Measurements from ENCODE around the gene FAM8A1. TPM values are rescaled to one million over a fixed set of nuclear protein-coding genes. Genes with fewer than 3 reads are reported as not detected.

FAM8A1 gene
- polyA plus RNA-seq, 1 of the 3 experiments (the other 2 are of a cell fraction): 5.0 TPM

DNA sequence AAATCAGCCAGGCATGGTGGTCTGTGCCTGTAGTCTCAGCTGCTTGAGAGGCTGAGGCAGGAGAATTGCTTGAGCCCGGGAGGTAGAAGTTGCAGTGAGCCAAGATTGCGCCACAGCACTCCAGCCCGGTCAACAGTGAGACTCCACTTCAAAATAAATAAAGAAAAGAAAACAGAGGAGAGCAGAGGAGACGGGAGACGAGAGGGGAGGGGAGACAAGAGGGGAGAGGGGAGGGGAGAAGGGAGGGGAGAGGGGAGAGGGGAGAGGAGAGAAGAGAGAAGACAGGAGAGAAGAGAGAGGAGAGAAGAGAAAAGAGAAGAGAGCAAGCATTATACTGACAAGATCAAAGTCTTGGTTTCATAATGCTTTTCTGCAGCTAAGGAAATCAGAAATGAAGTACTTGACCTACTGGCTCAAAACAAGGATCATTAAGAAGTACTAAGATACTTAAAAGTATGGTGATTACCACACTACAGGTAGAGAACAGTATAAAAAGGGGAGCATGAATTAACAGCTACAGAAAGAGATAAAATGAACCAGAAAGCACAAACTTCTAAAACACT is 30.5 kb downstream of the FAM8A1 start:
- H3K9me3 ChIP-seq: no peaks in the 10 kb centered on the region
- H3F3A ChIP-seq (replicated peaks; ENCODE audit: insufficient read depth): peaks cover 11% of the 10 kb centered on the region
- H3K4me1 ChIP-seq (ENCODE audit: control insufficient read depth in 1 of 2, insufficient read depth in 2 of 2, low read depth in 1 of 2, low read length in 1 of 2): no peaks in the 10 kb centered on the region
- H2AFZ ChIP-seq (ENCODE audit: low read depth): no peak overlapping the region
- H3K4me3 ChIP-seq (ENCODE audit: low read depth in 2 of 2, low read length in 1 of 2): no peak overlapping the region
- no peak overlapping the region for H3K27ac ChIP-seq (ENCODE audit: low read depth in 2 of 2, low read length in 1 of 2)
- no peaks in the 10 kb centered on the region for H3K27me3 ChIP-seq (ENCODE audit: insufficient read depth)
- no peaks in the 10 kb centered on the region for H3K9me2 ChIP-seq
- POLR2A ChIA-PET: no interaction called here
- no peak for TF ChIP-seq GABPA (IDR thresholded peaks at IDR 0.05; ENCODE audit: low read depth)
- no peak for TF ChIP-seq FOSL2 (IDR thresholded peaks at IDR 0.05; ENCODE audit: borderline replicate concordance, low read depth)
- no peak for TF ChIP-seq SIN3A (IDR thresholded peaks at IDR 0.05; ENCODE audit: borderline replicate concordance, low read depth, low read length)
- no peak for TF ChIP-seq TEAD4 (IDR thresholded peaks at IDR 0.05; ENCODE audit: borderline replicate concordance, insufficient read depth)
- TF ChIP-seq, protein P1, sequence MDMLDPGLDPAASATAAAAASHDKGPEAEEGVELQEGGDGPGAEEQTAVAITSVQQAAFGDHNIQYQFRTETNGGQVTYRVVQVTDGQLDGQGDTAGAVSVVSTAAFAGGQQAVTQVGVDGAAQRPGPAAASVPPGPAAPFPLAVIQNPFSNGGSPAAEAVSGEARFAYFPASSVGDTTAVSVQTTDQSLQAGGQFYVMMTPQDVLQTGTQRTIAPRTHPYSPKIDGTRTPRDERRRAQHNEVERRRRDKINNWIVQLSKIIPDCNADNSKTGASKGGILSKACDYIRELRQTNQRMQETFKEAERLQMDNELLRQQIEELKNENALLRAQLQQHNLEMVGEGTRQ (IDR thresholded peaks at IDR 0.05; ENCODE audit: borderline replicate concordance, low read depth, low read length): no peak
- TF ChIP-seq REST (IDR thresholded peaks at IDR 0.05; ENCODE audit: low read depth, low read length): no peak
- TF ChIP-seq POLR2AphosphoS5 (IDR thresholded peaks at IDR 0.05; ENCODE audit: low read depth, low read length): no peak
- no peak for TF ChIP-seq JUND (IDR thresholded peaks at IDR 0.05)
- TF ChIP-seq TAF1 (IDR thresholded peaks at IDR 0.05; ENCODE audit: borderline replicate concordance, low read depth, low read length): no peak
- TF ChIP-seq YY1 (IDR thresholded peaks at IDR 0.05; ENCODE audit: low read depth): no peak
- no peak for TF ChIP-seq ELF1 (IDR thresholded peaks at IDR 0.05)
- TF ChIP-seq PBX3 (IDR thresholded peaks at IDR 0.05): no peak
- no peak for TF ChIP-seq FOXJ3 (CRISPR knock-in tag; IDR thresholded peaks at IDR 0.05)
- no peak for TF ChIP-seq RXRA (IDR thresholded peaks at IDR 0.05; ENCODE audit: borderline replicate concordance, low read depth)
- TF ChIP-seq EZH2phosphoT487 (IDR thresholded peaks at IDR 0.05; ENCODE audit: borderline replicate concordance, low read depth): no peak
- TF ChIP-seq RCOR1 (IDR thresholded peaks at IDR 0.05; ENCODE audit: low read length): no peak
- H3K79me2 ChIP-seq (ENCODE audit: insufficient read depth): peaks cover 59% of the 10 kb centered on the region
- CTCF ChIA-PET: interaction anchor here (1.3 kb wide), 1 partner anchor 25 kb away, joined by 3 read pairs; no protein-coding TSS in a partner anchor
- H4K20me1 ChIP-seq (ENCODE audit: insufficient read depth): peaks cover under 1% of the 10 kb centered on the region; the same call in 1 of the 2 replicates
- H3K4me2 ChIP-seq: no peak overlapping the region
- H3K9ac ChIP-seq: no peak overlapping the region
- 76% methylated on average over 5 of the region's 5 CpGs for WGBS (ENCODE audit: low lambda C conversion rate)
- peaks cover 66 to 70% of the 10 kb centered on the region in 2 experiments for H3K36me3 ChIP-seq (replicated peaks in 1 of 2; ENCODE audit: control insufficient read depth in 1 of 2, insufficient read depth in 2 of 2, low read length in 1 of 2)
- DNase-seq: no peak

All from SK-N-SH (cell line).